ENCODE data around the gene SLC35G6. TPM values are rescaled to one million over a fixed set of nuclear protein-coding genes. Genes with fewer than 3 reads are reported as not detected.
"Not testable (repeated sequence)": the region's sequence is repeated elsewhere in the genome, so short reads cannot be mapped to it uniquely, and the experiment has no call there.

The SLC35G6 gene
- total and polyA plus RNA-seq, 3 donors from 2014 or later = 1.8 to 3.9 (median 3.9) TPM

DNA sequence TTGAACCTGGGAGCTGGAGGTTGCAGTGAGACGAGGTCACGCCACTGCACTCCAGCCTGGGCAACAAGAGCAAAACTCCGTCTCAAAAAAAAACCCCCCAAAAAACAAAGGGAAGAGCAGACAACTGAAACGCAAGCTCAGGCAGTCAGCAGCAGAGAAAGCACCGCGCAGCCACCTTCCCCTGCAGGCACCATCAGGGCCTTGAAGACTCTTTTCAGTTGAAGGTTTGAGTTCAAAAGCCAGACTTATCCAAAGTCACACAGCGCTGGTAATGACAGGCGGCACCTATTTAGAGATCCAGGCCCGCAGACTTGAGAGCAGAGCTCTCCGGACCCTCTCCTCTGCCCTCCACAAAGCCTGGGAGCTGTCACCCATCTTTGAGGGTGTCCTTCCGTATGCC is 13.0 kb upstream of the SLC35G6 start:
- Histone ChIP-seq H3K27me3 (no peaks in the 10 kb centered on the region), H3K4me3 (no peak overlapping the region), H3K36me3 (ENCODE audit: low read depth, missing control alignments) (no peaks in the 10 kb centered on the region), H3K27ac (no peak overlapping the region), H3K4me1 (peaks cover 16% of the 10 kb centered on the region), H3K9me3 (no peaks in the 10 kb centered on the region)
- WGBS, 2 donors = 92 to 95% methylated on average over 11 of the region's 11 CpGs
- intact Hi-C loops (cut with DNase I; ENCODE audit: low total_unique reads) = no loop called here
- no peak for DNase-seq
- TF ChIP-seq POLR2A (IDR thresholded peaks at IDR 0.05) = no peak
- no peak for TF ChIP-seq CTCF (IDR thresholded peaks at IDR 0.05)

GRCh38 chr17:7468804-7469389 is 12.3 kb upstream of the SLC35G6 start:
- Histone ChIP-seq H3K27ac (no peak overlapping the region), H3K9me3 (no peaks in the 10 kb centered on the region), H3K27me3 (no peaks in the 10 kb centered on the region), H3K4me1 (peaks cover 16% of the 10 kb centered on the region), H3K36me3 (ENCODE audit: low read depth, missing control alignments) (no peaks in the 10 kb centered on the region), H3K4me3 (no peak overlapping the region)
- 75 to 78% methylated on average over 12 of the region's 12 CpGs for WGBS, 2 donors
- intact Hi-C loops (cut with DNase I; ENCODE audit: low total_unique reads) = no loop called here
- TF ChIP-seq POLR2A (IDR thresholded peaks at IDR 0.05) = no peak
- TF ChIP-seq CTCF (IDR thresholded peaks at IDR 0.05) = no peak
- DNase-seq = no peak

- H3K27ac ChIP-seq; DNase-seq; H3K4me3 ChIP-seq; intact Hi-C loops (cut with DNase I; ENCODE audit: low total_unique reads); H3K27me3 ChIP-seq; H3K36me3 ChIP-seq (ENCODE audit: low read depth, missing control alignments); H3K9me3 ChIP-seq: not testable (repeated sequence)
- WGBS, 2 donors = 95 to 97% methylated on average over 12 of the region's 12 CpGs
- peaks cover 16% of the 10 kb centered on the region for H3K4me1 ChIP-seq
These were observed 11.4 kb upstream of the SLC35G6 start for GRCh38 chr17:7469843-7470242.

DNA sequence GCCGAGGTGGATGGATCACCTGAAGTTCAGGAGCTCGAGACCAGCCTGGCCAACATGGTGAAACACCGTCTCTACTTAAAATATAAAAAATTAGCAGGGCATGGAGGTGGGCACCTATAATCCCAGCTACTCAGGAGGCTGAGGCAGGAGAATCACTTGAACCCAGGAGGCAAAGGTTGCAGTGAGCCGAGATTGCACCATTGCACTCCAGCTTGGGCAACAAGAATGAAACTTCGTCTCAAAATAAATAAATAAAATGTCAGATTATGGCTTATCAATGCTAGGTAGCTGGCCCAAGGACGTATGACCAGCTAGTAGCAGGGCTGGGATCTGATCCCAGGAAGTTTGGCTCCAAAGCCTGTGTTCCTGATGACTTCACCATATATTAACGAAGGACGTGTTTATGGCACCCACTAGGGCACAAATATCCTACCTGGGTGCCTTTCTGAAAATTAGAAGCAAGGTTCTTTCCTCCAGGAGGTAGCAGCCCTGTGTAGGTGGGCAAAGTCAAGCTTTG is 10.7 kb upstream of the SLC35G6 start:
- H3K4me3 ChIP-seq; intact Hi-C loops (cut with DNase I; ENCODE audit: low total_unique reads); H3K27me3 ChIP-seq; H3K27ac ChIP-seq; H3K9me3 ChIP-seq; DNase-seq; H3K36me3 ChIP-seq (ENCODE audit: low read depth, missing control alignments): not testable (repeated sequence)
- 69% methylated on average over 8 of the region's 8 CpGs for WGBS, 2 donors
- H3K4me1 ChIP-seq = peaks cover 16% of the 10 kb centered on the region

DNA sequence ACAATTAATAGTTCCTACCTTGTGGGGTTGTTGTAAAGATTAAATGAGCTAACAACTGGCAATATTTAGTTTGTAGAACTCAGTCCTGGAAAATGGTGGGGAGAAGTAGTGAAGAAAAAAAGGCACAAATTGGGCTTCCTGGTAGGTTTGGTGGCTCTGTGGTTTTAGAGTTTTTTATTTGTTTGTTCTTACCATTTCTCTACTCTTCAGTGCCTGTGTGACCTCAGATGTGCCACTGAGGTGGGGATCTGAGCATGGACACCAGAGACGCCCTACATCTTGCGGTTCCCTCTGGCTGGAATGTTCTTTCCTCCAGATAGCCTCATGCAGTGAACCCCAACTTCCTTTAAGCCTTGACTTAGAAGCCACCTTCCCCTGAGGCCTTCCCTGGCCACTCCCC is 9.5 kb upstream of the SLC35G6 start:
- WGBS, 2 donors = 82 to 89% methylated on average over 2 of the region's 2 CpGs
- Histone ChIP-seq H3K4me3 (no peak overlapping the region), H3K27me3 (no peaks in the 10 kb centered on the region), H3K9me3 (no peaks in the 10 kb centered on the region), H3K4me1 (peaks cover 17% of the 10 kb centered on the region), H3K27ac (no peak overlapping the region), H3K36me3 (ENCODE audit: low read depth, missing control alignments) (no peaks in the 10 kb centered on the region)
- TF ChIP-seq POLR2A (IDR thresholded peaks at IDR 0.05) = no peak
- no peak for TF ChIP-seq CTCF (IDR thresholded peaks at IDR 0.05)
- DNase-seq = no peak
- intact Hi-C loops (cut with DNase I; ENCODE audit: low total_unique reads) = no loop called here

GRCh38 chr17:7474767-7475166 is 6.5 kb upstream of the SLC35G6 start:
- H3K27ac ChIP-seq; H3K4me3 ChIP-seq; DNase-seq; intact Hi-C loops (cut with DNase I; ENCODE audit: low total_unique reads); H3K36me3 ChIP-seq (ENCODE audit: low read depth, missing control alignments); H3K27me3 ChIP-seq; H3K9me3 ChIP-seq: not testable (repeated sequence)
- WGBS, 2 donors = 84 to 93% methylated on average over 8 of the region's 8 CpGs
- H3K4me1 ChIP-seq = peaks cover 19% of the 10 kb centered on the region

Data from testis (tissue), 3 donors.